ENCODE measurements around the gene UBIAD1.

- no peak for TF ChIP-seq ZNF8 (CRISPR knock-in tag; IDR thresholded peaks at IDR 0.05)
- TF ChIP-seq TCF4 (CRISPR knock-in tag; IDR thresholded peaks at IDR 0.05; ENCODE audit: borderline replicate concordance) = no peak
- no peak for TF ChIP-seq ZFP30 (CRISPR knock-in tag; IDR thresholded peaks at IDR 0.05)
- no peak for TF ChIP-seq PPARA (CRISPR knock-in tag; IDR thresholded peaks at IDR 0.05; ENCODE audit: borderline replicate concordance)
- TF ChIP-seq PATZ1 (CRISPR knock-in tag; IDR thresholded peaks at IDR 0.05; ENCODE audit: borderline replicate concordance) = no peak
- no peak for TF ChIP-seq BACH2 (CRISPR knock-in tag; IDR thresholded peaks at IDR 0.05; ENCODE audit: borderline replicate concordance)
- TF ChIP-seq ZC3H10 (CRISPR knock-in tag; IDR thresholded peaks at IDR 0.05) = no peak
- TF ChIP-seq ZFP3 (CRISPR knock-in tag; IDR thresholded peaks at IDR 0.05) = no peak
- no peak for TF ChIP-seq TSHZ2 (CRISPR knock-in tag; IDR thresholded peaks at IDR 0.05)
- no peak for TF ChIP-seq SNAI2 (CRISPR knock-in tag; IDR thresholded peaks at IDR 0.05)
These were observed 26.9 kb upstream of the UBIAD1 start for GRCh38 chr1:11245904-11246719.

All from SK-N-SH treated with all-trans-retinoic acid at 6 μM for 48 hours (cell line).